ENCODE results near the gene ZFY.
"Not testable (repeated sequence)": the region's sequence is repeated elsewhere in the genome, so short reads cannot be mapped to it uniquely, and the experiment has no call there.

ZFY gene

DNA sequence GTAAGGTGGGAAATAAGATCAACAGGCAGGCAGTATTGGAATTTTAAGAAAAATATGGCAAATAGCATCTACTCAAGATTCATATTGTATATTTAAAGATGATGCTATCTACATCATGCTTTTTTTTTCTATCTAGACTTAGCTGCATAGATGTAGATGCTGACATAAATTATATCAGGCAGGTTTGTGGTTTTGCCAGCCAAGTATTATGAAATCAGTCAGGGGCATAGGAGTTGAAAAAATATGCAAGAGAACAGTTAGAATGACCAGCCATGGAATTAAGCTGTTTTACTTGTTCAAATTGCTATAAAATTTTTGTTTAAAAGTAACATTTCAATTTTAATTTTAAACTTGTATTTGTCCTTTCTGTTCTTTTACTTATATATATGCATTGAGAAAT is 34.4 kb downstream of the ZFY start:
- no peak overlapping the region for H3K4me3 ChIP-seq
- no peak overlapping the region for H3K27ac ChIP-seq

DNA sequence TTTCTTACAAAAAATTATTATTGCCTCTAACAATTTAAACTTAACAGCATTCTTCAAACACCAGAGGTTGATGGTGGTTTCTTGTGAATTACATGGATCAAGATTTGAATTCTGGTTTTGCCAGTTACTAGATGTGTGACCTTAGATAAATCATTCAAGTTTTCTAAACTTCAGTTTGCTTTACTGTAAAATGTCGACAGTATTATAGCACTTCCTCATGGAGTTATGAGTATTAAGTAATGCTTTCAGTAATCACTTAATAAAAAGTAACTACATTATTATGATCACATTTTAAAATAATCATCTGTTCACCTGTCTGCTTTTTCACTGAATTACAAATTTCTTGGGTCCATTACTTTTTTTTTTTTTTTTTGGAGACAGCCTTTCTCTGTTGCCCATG is 37.5 kb downstream of the ZFY start:
- Histone ChIP-seq H3K27ac (no peak overlapping the region), H3K4me3 (no peak overlapping the region)

DNA sequence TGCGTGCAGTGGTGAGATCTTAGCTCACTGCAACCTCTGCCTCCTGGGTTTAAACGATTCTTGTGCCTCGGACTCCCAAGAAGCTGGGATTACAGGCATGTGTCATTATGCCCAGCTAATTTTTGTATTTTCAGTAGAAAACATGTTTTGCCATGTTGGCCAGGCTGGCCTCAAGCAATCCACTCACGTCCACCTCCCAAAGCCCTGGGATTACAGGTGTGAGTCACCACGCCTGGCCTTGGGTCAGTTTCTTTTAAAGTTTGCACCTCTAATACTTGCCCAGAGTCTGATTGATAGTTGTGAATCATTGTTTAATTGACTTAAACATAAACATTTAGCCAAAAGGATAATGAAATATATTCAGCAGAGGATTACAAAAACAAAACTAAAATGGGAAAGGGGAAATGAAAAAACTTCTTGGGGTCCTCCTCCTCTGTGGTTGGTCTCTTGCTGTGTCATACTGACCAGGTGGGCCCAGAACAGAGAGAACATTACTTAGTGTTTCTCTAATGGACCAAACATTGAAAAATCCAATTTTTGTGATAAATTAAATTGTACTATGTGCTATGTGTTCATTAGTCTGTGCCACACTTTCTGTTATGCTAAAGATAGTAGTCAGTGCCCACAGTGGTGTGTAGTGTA is 38.0 kb downstream of the ZFY start:
- H3K4me3 ChIP-seq, result no peak overlapping the region
- no peak overlapping the region for H3K27ac ChIP-seq

DNA sequence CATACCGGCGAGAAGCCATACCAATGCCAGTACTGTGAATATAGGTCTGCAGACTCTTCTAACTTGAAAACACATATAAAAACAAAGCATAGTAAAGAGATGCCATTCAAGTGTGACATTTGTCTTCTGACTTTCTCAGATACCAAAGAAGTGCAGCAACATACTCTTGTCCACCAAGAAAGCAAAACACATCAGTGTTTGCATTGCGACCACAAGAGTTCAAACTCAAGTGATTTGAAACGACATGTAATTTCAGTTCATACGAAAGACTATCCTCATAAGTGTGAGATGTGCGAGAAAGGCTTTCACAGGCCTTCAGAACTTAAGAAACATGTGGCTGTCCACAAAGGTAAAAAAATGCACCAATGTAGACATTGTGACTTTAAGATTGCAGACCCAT is 44.1 kb downstream of the ZFY start:
- no peak overlapping the region for H3K4me3 ChIP-seq
- no peak overlapping the region for H3K27ac ChIP-seq

DNA sequence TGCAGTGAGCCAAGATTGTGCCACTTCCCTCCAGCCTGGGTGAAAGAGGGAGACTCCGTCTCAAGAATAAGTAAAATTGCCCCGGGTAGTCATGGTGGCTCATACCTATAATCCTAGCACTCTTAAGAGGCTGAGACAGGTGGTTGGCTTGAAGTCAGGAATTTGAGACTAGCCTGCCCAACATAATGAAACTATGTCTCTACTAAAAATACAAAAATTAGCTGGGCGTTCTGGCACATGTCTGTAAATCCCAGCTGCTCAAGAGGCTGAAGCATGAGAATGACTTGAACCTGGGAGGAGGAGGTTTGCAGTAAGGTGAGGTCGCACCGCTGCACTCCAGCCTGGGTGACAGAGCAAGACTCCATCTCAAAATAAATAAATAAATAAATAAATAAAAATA is 49.3 kb downstream of the ZFY start:
- Histone ChIP-seq H3K4me3 (no peak overlapping the region), H3K27ac (no peak overlapping the region)

DNA sequence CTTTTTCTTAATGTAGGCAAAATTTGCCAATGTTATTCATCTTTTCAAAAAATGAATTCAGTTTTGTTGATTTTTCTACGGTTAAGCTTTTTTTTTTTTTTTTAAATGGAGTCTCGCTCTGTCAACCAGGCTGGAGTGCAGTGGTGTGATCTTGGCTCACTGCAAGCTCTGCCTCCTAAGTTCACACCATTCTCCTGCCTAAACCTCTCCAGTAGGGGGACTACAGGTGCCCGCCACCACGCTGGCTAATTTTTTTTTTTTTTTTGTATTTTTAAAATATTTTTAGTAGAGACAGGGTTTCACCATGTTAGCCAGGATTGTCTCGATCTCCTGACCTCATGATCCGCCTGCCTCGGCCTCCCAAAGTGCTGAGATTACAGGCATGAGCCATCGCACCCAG is 52.0 kb downstream of the ZFY start:
- H3K4me3 ChIP-seq, H3K27ac ChIP-seq: not testable (repeated sequence)

DNA sequence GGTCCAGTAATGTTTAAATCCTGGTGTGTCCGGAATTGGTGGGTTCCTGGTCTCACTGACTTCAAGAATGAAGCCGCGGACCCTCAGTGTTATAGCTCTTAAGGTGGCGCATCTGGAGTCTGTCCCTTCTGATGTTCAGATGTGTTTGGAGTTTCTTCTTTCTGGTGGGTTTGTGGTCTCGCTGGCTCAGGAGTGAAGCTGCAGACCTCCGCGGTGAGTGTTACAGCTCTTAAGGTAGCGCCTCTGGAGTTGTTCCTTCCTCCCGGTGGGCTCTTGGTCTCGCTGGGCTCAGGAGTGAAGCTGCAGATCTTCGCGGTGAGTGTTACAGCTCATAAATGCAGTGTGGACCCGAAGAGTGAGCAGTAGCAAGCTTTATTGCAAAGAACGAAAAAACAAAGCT is 62.2 kb downstream of the ZFY start:
- not testable (repeated sequence) for H3K4me3 ChIP-seq, H3K27ac ChIP-seq

DNA sequence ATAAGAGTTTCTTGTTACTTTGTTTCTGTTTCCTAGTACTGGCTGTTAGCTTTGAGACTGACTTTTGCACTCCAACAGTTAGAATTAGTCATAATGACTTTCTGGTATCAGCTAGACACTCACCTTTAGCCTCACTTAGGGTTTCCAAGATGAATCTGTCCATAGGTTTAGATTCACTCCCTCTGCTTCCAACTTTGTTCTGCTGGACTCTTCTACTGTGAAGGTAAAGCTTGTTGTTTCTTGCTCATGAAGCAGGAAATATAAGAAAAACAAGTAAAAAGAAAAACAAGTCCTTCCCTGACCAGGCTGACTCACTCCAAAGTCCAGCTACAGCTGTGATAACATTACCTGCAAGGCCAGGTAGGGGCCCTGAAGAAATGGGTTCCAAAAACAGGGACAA is 67.0 kb downstream of the ZFY start:
- H3K27ac ChIP-seq, result peak overlapping the region in 10 of 21 experiments; percentile 29 to 93 (median 80)
- H3K4me3 ChIP-seq, result peak overlapping the region in 3 of 7 experiments; percentile 9 to 40 (median 37)

DNA sequence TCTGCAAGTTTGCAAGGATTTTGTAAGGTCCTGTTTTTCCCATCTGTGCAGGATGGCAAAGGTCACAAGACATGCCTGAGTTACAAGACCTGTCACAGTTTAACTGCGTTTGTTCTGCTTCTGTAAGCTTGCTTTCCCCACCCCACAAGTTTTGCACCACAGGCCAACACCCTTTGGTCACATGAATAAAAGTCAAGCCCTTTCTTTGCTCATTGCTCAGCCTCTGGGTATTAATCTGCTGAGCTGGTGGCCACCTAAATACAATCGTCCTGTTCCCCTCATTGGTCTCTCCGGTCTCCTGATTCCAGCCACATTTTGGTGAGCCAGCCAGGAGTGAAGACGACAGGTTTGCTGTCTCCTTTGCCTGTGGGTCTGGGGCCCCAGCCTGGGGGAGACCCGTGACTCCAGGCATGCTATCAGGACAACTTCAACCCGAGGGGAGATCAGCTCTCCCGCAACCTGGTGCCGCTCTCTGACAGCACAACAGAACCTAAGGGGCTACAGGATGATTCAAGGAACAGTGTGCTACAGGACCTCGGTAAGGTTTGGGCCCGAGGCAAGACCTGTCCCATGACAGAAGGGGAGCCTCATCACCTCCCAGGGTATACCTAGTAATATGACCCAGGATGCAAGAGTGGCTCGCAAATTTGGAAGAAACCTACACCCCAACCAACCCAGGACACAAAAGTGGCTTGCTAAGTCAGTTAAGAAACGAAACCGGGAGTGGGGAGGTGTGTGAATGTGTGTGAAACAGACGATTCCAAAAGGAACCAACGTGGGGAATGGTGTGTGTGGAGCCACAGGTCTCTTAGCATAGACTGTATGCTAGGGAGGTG is 67.7 kb downstream of the ZFY start:
- H3K27ac ChIP-seq, result peak overlapping the region in 12 of 21 experiments; percentile 63 to 93 (median 82)
- H3K4me3 ChIP-seq, result peak overlapping the region in 6 of 7 experiments; percentile 33 to 45 (median 38)

DNA sequence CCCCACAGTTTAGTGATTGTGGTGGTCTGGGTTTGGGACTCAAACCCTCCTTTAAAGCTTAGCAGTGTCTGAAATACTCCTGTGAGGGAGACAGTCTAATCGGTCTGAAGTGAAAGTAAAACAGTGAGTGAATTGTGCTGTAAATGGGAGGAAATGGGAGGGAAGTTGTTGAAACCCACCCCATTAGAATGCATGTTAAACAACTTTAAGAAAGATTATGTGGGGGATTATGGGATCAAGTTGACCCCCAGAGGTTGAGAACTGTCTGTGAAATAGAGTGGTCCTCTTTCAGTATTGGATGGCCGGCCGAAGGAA is 68.3 kb downstream of the ZFY start:
- peak overlapping the region in 12 of 21 experiments; percentile 63 to 93 (median 82) for H3K27ac ChIP-seq
- H3K4me3 ChIP-seq, result peak overlapping the region in 6 of 7 experiments; percentile 33 to 45 (median 38)

DNA sequence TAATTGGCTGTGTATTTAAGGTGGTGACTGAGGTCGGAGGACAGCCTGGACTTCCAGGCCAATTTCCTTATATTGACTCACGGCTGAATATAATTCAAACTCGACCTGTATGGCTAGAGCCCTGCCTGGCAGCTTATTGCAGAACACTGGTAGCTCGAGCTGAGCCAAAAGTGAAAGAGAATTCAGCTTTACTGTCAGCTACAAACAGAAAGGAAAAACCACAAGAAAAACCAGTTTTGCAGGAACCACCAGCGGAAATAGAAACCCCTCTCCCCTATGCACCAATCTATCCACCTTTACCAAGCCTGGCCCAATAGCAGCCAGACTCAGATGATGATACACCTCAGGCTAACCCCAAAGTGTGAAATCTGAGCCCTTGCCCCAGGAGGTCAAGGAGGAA is 68.7 kb downstream of the ZFY start:
- Histone ChIP-seq H3K27ac (peak overlapping the region in 11 of 21 experiments; percentile 69 to 93 (median 84)), H3K4me3 (peak overlapping the region in 6 of 7 experiments; percentile 33 to 45 (median 38))

DNA sequence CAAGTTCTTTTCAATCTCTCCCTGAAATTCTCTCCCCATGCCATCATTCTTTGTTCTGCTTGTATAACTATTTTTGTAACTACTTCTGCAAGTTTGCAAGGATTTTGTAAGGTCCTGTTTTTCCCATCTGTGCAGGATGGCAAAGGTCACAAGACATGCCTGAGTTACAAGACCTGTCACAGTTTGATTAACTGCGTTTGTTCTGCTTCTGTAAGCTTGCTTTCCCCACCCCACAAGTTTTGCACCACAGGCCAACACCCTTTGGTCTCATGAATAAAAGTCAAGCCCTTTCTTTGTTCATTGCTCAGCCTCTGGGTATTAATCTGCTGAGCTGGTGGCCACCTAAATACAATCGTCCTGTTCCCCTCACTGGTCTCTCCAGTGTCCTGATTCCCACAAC is 70.8 kb downstream of the ZFY start:
- H3K4me3 ChIP-seq, H3K27ac ChIP-seq: not testable (repeated sequence)

DNA sequence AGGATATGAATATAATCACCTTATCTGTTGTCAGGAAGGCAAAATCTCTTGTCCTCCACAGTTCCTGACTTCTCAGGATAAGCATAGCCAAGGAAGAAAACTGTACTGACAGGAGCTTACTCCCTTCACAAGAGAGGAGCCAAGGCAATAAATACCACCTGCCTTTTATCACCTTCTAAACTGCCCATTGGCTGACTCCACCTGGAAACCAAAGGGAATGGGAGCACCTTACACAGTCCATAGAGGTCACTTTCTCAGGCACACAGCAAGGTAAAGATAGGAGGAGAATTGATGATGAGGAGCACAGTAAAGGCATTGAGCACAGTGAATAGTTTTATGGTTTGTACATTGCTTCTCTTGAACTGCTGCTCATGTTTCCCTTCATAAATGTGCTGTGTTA is 72.8 kb downstream of the ZFY start:
- no peak overlapping the region for H3K27ac ChIP-seq
- no peak overlapping the region for H3K4me3 ChIP-seq

DNA sequence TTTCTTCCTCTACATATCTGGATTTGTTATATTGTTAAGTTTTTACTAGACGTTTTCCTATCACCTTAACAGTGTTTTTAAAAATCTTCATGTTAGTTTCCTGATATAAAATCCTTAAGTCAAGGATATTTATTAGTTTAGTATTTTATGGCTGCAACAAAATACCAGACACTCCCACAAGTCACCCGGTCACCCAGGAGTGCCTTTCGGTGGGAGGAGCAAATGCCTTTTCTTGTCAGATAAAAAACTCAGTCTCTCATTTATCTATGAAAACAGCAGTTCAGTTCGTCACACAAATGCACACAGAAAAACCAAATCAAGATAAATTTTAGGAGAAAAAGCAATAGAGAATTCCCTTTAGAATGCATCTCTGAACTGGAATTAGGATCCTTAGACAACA is 77.0 kb downstream of the ZFY start:
- Histone ChIP-seq H3K4me3 (no peak overlapping the region), H3K27ac (no peak overlapping the region)

DNA sequence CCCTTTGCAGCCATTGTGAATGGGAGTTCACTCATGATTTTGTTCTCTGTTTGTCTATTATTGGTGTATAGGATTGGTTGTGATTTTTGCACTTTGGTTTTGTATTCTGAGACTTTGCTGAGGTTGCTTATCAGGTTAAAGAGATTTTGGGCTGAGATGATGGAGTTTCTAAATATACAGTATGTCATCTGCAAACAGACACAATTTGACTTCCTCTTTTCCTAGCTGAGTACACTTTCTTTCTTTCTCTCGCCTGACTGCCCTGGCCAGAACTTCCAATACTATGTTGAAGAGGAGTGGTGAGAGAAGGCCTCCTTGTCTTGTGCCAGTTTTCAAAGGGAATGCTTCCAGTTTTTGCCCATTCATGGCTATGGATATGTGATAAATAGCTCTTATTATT is 81.4 kb downstream of the ZFY start:
- Histone ChIP-seq H3K27ac (no peak overlapping the region), H3K4me3 (no peak overlapping the region)

DNA sequence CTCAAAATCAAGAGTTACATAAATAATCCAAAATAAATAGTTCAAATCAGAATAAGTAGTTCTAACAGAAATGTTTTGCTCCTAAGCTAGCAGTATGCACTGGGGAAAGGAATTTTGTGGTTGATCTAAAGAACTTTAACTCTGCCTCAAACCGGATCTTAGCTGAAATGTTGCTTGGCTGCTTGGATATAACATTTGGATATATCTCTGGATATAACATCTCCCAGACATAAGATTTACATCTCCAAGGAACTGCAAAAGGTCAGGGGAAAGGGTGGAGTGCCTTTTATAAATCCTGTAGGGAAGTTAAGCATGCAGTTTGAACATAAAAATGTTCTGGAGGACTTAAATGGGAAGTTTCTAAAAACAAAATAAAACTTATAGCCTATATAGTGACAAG is 83.4 kb downstream of the ZFY start:
- H3K27ac ChIP-seq, result no peak overlapping the region
- no peak overlapping the region for H3K4me3 ChIP-seq

DNA sequence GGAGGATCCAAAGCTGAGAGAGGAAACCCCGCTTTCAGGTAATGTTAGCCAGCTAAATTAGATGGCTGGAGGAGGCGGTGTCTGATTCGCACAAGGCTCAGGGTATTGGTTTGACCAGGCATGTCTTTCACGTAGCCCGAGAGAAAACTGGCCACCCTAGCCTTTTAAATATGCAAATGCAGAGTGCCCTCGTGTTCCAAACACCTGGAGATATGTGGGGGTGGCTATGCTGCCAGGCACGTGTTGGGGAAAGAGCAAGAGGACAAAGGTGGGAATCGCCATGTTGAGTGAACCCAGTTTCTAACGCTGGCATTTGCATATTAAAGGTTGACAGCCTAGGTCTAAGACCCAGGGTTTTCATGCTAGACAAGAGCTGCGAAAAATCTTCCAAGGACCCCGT is 84.4 kb downstream of the ZFY start:
- Histone ChIP-seq H3K27ac (no peak overlapping the region), H3K4me3 (no peak overlapping the region)

DNA sequence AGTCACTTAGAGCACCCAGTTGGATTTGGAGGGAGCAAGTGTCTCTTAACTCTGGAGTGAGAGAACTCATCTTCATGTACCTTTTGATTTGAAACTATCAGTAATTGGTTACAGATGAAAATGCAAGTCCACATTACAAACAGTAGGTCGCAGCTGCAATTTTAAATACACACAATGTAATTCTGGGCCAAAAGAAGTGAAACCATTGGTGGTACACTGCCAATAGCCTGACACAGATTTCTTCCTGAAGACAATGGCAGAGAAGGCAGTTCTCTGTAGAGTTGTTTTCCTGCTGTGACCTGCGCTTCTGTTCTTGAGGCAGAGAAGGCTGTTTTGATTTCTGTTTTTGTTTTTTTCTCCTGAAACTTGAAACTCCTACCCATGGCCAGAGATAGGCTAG is 86.0 kb downstream of the ZFY start:
- H3K27ac ChIP-seq, result no peak overlapping the region
- no peak overlapping the region for H3K4me3 ChIP-seq

DNA sequence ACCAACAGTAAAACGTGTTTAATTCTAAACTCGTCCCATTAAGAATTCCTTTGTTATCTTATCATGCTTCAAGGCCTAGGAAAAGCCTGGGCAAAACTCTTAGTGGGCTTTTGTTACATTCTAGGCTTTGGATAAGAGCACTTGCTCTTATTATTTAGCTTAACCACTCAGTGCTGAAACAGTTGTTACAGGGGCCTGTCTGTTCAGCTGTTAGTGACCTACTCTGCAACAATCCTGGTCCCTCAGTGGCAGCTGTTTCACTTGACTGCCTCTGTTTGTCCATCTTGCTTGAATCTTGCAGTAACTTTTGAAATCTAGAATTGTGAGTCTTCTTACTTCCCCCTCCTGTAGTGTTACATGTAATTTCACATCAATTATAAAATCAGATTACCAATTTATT is 88.4 kb downstream of the ZFY start:
- H3K4me3 ChIP-seq, result no peak overlapping the region
- H3K27ac ChIP-seq, result no peak overlapping the region

DNA sequence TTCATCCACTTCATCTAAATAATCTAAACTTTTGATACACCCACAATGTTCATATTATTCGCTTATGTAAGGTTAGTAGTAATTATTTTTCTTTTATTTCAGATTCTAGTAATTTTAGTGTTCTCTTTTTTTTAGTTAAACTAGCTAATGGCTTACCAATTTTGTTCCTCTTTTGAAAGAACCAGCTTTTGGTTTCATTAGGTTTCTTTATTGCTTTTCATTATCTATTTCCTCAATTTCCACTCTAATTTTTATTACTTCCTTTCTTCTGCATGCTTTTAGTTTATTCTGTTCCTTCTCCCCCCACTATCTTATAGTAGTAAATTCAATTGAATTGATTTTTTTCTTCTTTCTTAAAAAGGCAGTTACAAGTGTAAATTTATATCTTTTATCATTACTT is 90.2 kb downstream of the ZFY start:
- Histone ChIP-seq H3K27ac (no peak overlapping the region), H3K4me3 (no peak overlapping the region)

Measured in skin epidermis (tissue), 12 donors.